ENCODE measurements around the gene TAC3. TPM values are rescaled to one million over a fixed set of nuclear protein-coding genes. Genes with fewer than 3 reads are reported as not detected.
"Not testable (repeated sequence)": the region's sequence is repeated elsewhere in the genome, so short reads cannot be mapped to it uniquely, and the experiment has no call there.

TAC3 gene
- total RNA-seq, 4 donors from 2014 or later: 9.6 to 13.8 (median 9.9) TPM; not detected in 1

- no peaks in the 10 kb centered on the region for H3K36me3 ChIP-seq
- no peak for DNase-seq
- H3K9me3 ChIP-seq: no peaks in the 10 kb centered on the region
- H3K4me3 ChIP-seq: no peak overlapping the region
- TF ChIP-seq POLR2A (IDR thresholded peaks at IDR 0.05) (no peak), CTCF (IDR thresholded peaks at IDR 0.05) (no peak)
- H3K27ac ChIP-seq: no peak overlapping the region
- no peaks in the 10 kb centered on the region for H3K27me3 ChIP-seq
- H3K4me1 ChIP-seq: peaks cover 0 to 10% (median 0%) of the 10 kb centered on the region in 4 donors
Measured at GRCh38 chr12:56983386-56983785, 32.9 kb downstream of the TAC3 start.

GRCh38 chr12:56982578-56983236 lies 33.6 kb downstream of the TAC3 start:
- DNase-seq, H3K9me3 ChIP-seq: not testable (repeated sequence)

GRCh38 chr12:56980941-56981530 lies 35.3 kb downstream of the TAC3 start:
- H3K36me3 ChIP-seq: no peaks in the 10 kb centered on the region
- no peak overlapping the region for H3K4me3 ChIP-seq
- peaks cover 0 to 3% (median 0%) of the 10 kb centered on the region in 4 donors for H3K4me1 ChIP-seq
- no peaks in the 10 kb centered on the region for H3K27me3 ChIP-seq
- no peak for DNase-seq
- no peaks in the 10 kb centered on the region for H3K9me3 ChIP-seq
- TF ChIP-seq POLR2A (IDR thresholded peaks at IDR 0.05): no peak
- TF ChIP-seq CTCF (IDR thresholded peaks at IDR 0.05): no peak
- H3K27ac ChIP-seq: no peak overlapping the region

More at GRCh38 chr12:56982578-56983236, 33.6 kb downstream of the TAC3 start:
- not testable (repeated sequence) for H3K27me3 ChIP-seq, H3K4me3 ChIP-seq, H3K36me3 ChIP-seq, H3K27ac ChIP-seq, H3K4me1 ChIP-seq

GRCh38 chr12:56980268-56980667 lies 36.1 kb downstream of the TAC3 start:
- Histone ChIP-seq H3K4me3 (no peak overlapping the region), H3K27me3 (no peaks in the 10 kb centered on the region), H3K36me3 (no peaks in the 10 kb centered on the region), H3K27ac (no peak overlapping the region), H3K9me3 (no peaks in the 10 kb centered on the region), H3K4me1 (no peaks in the 10 kb centered on the region)
- DNase-seq: no peak
- TF ChIP-seq CTCF (IDR thresholded peaks at IDR 0.05) (no peak), POLR2A (IDR thresholded peaks at IDR 0.05) (no peak)

GRCh38 chr12:56979628-56980027 lies 36.7 kb downstream of the TAC3 start:
- H3K4me1 ChIP-seq: no peaks in the 10 kb centered on the region
- H3K27me3 ChIP-seq: no peaks in the 10 kb centered on the region
- H3K9me3 ChIP-seq: no peaks in the 10 kb centered on the region
- DNase-seq: no peak
- TF ChIP-seq POLR2A (IDR thresholded peaks at IDR 0.05): no peak
- no peak for TF ChIP-seq CTCF (IDR thresholded peaks at IDR 0.05)
- H3K36me3 ChIP-seq: no peaks in the 10 kb centered on the region
- no peak overlapping the region for H3K4me3 ChIP-seq
- no peak overlapping the region for H3K27ac ChIP-seq

GRCh38 chr12:56978397-56979138 lies 37.8 kb downstream of the TAC3 start:
- no peak for DNase-seq
- H3K4me3 ChIP-seq: no peak overlapping the region
- H3K36me3 ChIP-seq: no peaks in the 10 kb centered on the region
- H3K27ac ChIP-seq: no peak overlapping the region
- no peaks in the 10 kb centered on the region for H3K4me1 ChIP-seq
- no peak for TF ChIP-seq CTCF (IDR thresholded peaks at IDR 0.05)
- no peak for TF ChIP-seq POLR2A (IDR thresholded peaks at IDR 0.05)
- H3K27me3 ChIP-seq: no peaks in the 10 kb centered on the region
- no peaks in the 10 kb centered on the region for H3K9me3 ChIP-seq

GRCh38 chr12:56977361-56977760 lies 39.0 kb downstream of the TAC3 start:
- H3K9me3 ChIP-seq, DNase-seq, H3K4me3 ChIP-seq, H3K27me3 ChIP-seq, H3K36me3 ChIP-seq, H3K4me1 ChIP-seq, H3K27ac ChIP-seq: not testable (repeated sequence)

GRCh38 chr12:56974224-56974623 lies 42.1 kb downstream of the TAC3 start:
- H3K4me3 ChIP-seq, H3K27ac ChIP-seq, H3K27me3 ChIP-seq, DNase-seq, H3K4me1 ChIP-seq, H3K9me3 ChIP-seq, H3K36me3 ChIP-seq: not testable (repeated sequence)

- H3K4me1 ChIP-seq, H3K9me3 ChIP-seq, H3K27me3 ChIP-seq, DNase-seq, H3K4me3 ChIP-seq, H3K36me3 ChIP-seq, H3K27ac ChIP-seq: not testable (repeated sequence)
Measured at GRCh38 chr12:56968910-56969309, 47.4 kb downstream of the TAC3 start.
